Rectal smooth muscle tissue (tissue), 1 donor: ENCODE measurements around the gene PRRG3.
"Not testable (repeated sequence)": the region's sequence is repeated elsewhere in the genome, so short reads cannot be mapped to it uniquely, and the experiment has no call there.

Source experiments
- H3K27ac ChIP-seq: one replicate; pipeline ENCODE4 v1.7.0; 2013; ENCODE audit warnings: low read depth, low read length, inconsistent platforms
- H3K27me3 ChIP-seq: one replicate; pipeline ENCODE4 v1.7.0; 2013; ENCODE audit warnings: low read length; ENCODE audit not compliant: control insufficient read depth, insufficient read depth
- H3K36me3 ChIP-seq: one replicate; pipeline ENCODE4 v1.7.0; 2013; ENCODE audit warnings: low read length; ENCODE audit not compliant: control insufficient read depth, insufficient read depth
- H3K4me1 ChIP-seq: one replicate; pipeline ENCODE4 v1.7.0; 2013; ENCODE audit warnings: low read length; ENCODE audit not compliant: control insufficient read depth, insufficient read depth
- H3K4me3 ChIP-seq: one replicate; pipeline ENCODE4 v1.7.0; 2013; ENCODE audit warnings: low read length
- H3K9ac ChIP-seq: one replicate; pipeline ENCODE4 v1.7.0; 2013; ENCODE audit warnings: low read length

PRRG3 gene

DNA sequence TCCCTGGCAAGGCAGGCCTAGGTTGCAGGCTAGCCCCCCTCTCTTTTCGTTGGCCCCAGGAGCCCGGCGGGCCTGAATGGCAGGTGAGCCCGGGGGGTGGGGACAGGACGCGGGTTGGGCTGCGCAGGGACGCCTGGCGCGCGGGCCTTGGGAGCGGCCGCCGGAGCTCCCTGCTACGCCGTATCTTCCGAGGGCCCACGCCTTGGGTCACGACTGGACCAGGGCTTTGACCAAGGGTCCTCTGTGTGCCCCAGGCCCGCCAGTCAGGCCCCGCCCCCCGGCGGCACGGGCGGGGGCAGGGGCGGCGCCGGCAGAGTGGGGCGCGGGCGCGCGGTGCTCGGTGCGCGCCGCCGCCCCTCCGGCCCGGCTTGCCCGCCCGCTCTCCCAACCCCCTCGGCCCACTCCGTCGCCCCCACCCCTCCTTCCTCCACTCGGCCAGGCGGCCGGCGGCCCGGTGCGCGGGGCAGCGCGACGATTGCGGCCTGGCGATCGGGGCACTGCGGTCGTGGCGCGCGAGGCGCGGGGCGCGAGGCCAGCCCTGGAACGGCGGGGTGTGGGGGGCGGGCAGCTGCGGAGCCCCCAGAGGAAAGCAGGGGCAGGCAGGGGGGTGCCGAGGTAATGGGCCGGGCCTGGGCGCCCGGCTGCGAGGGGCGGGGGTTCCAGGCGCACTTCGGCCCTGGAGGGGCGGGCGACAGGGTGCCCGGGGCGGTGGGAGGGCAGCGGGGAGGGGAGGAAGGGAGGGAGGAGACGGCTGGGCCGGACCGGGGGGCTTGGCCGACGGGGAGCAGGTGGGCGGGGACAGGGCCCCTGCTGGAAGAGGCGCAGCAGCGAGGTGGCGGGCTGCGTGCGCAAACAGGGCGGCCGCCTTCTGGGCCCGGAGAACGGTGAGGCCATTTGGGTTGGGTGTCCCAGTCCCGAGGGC is at the start of gene PRRG3:
TSS of gene PRRG3 (plus strand) at position 798 of the 922 bp plus-strand sequence. CDS start 3,357 bp downstream, outside the sequence.
- Histone ChIP-seq H3K27ac (no peak within 1 kb of the TSS), H3K9ac (no peak within 1 kb of the TSS), H3K27me3 (peaks cover 2% of the 10 kb centered on the region), H3K36me3 (no peaks in the 10 kb centered on the region), H3K4me3 (no peak within 1 kb of the TSS), H3K4me1 (no peaks in the 10 kb centered on the region)

DNA sequence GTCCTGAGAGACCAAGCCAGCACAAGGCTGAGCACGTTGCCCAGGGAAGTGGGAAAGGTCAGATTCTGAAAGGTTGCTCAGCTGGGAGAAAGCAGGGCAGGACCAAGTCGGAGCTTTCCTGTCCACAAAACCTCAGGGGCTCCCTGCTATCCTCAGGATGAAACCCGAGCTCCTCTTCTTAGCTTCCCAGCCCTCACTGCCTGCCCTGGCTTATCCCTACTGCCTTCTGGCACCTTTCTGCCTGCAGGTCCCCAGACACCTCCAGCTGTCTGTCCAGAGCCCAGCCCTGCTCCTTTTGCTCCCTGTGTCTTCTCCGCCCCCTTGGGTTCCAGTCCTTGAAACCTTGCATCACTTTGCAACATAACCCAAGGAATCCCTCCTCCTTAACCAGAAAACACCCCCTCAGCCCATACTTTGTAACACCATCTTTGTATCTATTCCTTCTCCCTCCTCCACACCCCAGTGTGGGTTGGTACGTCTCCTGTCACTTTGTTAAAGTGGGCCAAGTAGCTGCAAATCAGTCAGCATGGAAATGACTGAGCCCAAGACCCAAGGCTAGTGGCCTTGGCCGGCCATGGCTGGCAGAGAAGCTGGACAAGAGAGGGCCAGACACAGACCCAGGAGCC is 20.0 kb upstream of the PRRG3 start:
- no peaks in the 10 kb centered on the region for H3K36me3 ChIP-seq
- no peaks in the 10 kb centered on the region for H3K4me1 ChIP-seq
- H3K4me3 ChIP-seq = no peak overlapping the region
- H3K27ac ChIP-seq = no peak overlapping the region
- no peak overlapping the region for H3K9ac ChIP-seq
- H3K27me3 ChIP-seq = no peaks in the 10 kb centered on the region

DNA sequence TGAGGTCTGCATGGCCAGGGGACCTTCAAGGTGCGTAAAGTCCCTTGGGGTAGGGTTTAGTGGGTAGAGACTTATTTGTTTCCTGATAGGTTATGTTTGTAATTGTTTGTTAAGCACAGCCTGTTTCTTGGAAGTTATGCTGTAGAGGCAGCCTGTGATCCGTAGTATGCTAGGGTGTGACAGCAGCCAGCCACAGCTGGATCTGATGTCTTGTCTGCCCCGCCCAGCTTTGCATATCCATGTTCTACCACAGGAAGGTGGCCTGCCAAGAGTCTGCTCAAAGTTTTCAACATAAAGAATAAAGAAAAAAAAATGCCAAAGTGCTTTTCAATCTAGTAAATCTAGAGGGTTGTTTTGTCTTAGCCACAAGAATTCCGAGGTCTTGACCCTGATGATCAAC is 19.1 kb upstream of the PRRG3 start:
- Histone ChIP-seq H3K4me3 (no peak overlapping the region), H3K36me3 (no peaks in the 10 kb centered on the region), H3K4me1 (no peaks in the 10 kb centered on the region), H3K27me3 (no peaks in the 10 kb centered on the region), H3K27ac (no peak overlapping the region), H3K9ac (no peak overlapping the region)

DNA sequence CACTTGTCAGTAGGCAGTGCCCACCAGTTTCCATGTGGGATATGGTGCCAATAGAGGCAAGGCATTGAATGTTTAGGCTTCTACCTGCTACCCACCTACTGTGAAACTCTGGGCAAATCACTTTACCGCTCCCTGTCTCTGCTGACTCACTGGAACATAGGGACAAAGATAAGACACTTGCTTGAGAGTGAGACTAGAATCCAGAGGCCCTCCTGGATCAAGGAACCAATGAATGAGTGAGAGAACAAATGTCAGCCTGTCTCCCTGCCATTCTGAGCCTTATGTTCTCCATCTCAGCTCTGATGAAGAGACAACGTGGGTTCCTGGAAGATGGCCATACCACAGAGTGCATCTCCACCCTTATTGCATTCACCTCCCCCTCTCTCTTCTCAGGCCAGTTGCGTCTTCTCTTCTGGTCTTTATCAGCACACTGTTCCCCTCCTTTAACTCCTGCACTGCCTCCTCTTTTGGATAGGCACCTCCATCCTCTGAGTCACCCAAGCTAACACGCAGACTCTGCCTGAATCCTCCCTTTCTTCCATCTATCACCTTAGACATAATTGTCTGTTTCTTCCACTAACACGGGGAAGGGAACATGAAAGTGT is 15.4 kb upstream of the PRRG3 start:
- Histone ChIP-seq H3K27ac (no peak overlapping the region), H3K4me3 (no peak overlapping the region), H3K27me3 (no peaks in the 10 kb centered on the region), H3K36me3 (no peaks in the 10 kb centered on the region), H3K4me1 (no peaks in the 10 kb centered on the region), H3K9ac (no peak overlapping the region)

DNA sequence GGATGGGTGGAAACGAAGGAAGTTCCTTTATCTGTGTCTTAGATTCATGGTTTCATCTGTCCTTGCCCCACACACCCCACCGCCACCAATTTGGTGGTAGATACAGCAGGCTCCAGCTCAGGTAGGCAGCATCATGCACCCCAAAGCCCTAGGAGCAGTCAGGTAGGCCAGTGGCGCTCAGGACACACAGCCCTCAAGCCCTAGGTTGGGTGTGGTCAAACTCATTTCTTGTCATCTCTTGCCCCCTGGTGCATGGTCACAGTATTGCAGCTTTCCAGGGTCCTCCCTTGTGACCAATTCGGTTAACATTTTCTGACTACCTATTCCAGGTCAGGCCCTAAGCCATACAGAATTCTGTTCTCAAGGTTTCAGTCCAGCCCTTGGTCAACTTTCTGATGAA is 14.5 kb upstream of the PRRG3 start:
- Histone ChIP-seq H3K27ac (no peak overlapping the region), H3K4me1 (no peaks in the 10 kb centered on the region), H3K4me3 (no peak overlapping the region), H3K36me3 (no peaks in the 10 kb centered on the region), H3K27me3 (no peaks in the 10 kb centered on the region), H3K9ac (no peak overlapping the region)

DNA sequence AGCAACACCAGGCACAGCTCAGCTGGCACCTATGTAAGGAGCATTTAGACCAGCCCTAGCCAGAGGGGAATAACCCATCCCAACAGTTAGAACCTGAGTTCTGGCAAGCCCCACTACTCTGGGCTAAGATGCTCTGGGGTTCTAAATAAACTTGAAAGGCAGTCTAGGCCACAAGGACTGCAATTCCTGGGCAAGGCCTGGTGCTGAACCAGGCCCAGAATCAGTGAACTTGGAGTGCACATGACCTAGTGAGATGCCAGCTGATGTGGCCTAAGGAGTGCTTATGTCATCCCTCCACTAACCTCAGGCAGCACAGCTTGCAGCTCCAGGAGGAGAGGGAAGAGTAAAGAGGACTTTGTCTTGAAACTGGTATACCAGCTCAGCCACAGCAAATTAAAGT is 7.6 kb upstream of the PRRG3 start:
- H3K27ac ChIP-seq = no peak overlapping the region
- H3K36me3 ChIP-seq = no peaks in the 10 kb centered on the region
- H3K9ac ChIP-seq = no peak overlapping the region
- H3K4me3 ChIP-seq = no peak overlapping the region
- no peaks in the 10 kb centered on the region for H3K27me3 ChIP-seq
- no peaks in the 10 kb centered on the region for H3K4me1 ChIP-seq

DNA sequence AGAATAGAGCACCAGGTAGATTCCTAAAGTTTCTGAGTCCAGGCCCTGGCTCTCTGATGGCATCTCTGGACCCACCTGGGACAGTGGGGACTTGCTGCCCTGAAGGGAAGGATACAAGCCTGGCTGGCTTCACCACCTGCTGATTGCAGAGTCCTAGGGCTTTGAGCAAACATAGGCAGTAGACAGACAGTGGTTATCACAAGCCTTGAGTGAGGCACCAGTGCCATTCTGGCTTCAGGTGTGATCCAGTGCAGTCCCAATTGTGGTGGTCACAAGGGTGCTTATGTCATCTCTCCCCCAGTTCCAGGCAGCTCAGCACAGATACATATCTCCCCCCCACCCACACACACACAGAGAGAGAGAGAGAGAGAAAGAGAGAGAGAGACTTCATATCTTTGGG is 6.6 kb upstream of the PRRG3 start:
- H3K4me1 ChIP-seq = no peaks in the 10 kb centered on the region
- H3K27me3 ChIP-seq = no peaks in the 10 kb centered on the region
- H3K9ac ChIP-seq = no peak overlapping the region
- no peak overlapping the region for H3K4me3 ChIP-seq
- no peak overlapping the region for H3K27ac ChIP-seq
- no peaks in the 10 kb centered on the region for H3K36me3 ChIP-seq

DNA sequence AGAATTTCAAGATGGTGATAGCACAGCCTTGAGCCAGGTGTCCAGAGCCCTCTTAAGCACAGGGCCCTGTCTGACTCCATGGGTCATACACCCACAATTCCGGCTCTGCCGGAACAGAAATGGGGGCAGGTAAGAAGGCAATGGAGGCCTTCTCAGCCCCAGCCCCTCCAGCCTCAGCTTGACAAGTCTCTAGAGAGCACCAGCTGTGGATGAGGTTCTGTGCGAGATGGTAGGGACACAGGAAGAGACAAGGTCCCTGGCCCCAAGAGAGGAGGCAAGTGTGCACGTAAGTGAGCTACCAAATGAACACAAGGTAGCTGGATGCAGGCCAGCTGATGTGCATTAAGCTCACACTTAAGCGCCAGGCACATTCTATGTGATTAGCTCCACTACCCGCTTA is 2.4 kb upstream of the PRRG3 start:
- H3K4me3 ChIP-seq = no peak overlapping the region
- H3K36me3 ChIP-seq = no peaks in the 10 kb centered on the region
- no peaks in the 10 kb centered on the region for H3K27me3 ChIP-seq
- no peak overlapping the region for H3K9ac ChIP-seq
- no peak overlapping the region for H3K27ac ChIP-seq
- H3K4me1 ChIP-seq = no peaks in the 10 kb centered on the region

DNA sequence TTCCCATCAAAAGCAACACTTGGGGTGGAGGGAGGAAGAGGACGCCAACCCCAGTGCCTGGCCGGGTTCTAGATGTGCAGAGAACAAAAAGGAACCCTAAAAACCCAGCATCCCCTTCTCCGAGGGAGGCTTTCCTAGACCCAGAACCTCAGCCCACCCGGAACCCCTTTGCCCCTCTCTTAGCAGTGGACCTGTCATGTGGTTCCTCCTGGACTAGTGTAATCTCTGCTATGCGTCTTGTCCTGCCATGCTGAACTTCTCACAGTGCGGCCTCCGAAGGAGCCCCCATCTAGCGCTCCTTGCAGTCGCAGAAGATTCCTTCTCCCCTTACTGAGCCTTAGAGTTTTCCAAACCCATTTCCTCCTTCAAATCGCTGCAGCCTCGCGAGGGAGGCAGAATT is 1.1 kb upstream of the PRRG3 start:
- H3K9ac ChIP-seq = no peak overlapping the region
- H3K27me3 ChIP-seq = no peaks in the 10 kb centered on the region
- no peak overlapping the region for H3K4me3 ChIP-seq
- no peak overlapping the region for H3K27ac ChIP-seq
- H3K4me1 ChIP-seq = no peaks in the 10 kb centered on the region
- no peaks in the 10 kb centered on the region for H3K36me3 ChIP-seq

DNA sequence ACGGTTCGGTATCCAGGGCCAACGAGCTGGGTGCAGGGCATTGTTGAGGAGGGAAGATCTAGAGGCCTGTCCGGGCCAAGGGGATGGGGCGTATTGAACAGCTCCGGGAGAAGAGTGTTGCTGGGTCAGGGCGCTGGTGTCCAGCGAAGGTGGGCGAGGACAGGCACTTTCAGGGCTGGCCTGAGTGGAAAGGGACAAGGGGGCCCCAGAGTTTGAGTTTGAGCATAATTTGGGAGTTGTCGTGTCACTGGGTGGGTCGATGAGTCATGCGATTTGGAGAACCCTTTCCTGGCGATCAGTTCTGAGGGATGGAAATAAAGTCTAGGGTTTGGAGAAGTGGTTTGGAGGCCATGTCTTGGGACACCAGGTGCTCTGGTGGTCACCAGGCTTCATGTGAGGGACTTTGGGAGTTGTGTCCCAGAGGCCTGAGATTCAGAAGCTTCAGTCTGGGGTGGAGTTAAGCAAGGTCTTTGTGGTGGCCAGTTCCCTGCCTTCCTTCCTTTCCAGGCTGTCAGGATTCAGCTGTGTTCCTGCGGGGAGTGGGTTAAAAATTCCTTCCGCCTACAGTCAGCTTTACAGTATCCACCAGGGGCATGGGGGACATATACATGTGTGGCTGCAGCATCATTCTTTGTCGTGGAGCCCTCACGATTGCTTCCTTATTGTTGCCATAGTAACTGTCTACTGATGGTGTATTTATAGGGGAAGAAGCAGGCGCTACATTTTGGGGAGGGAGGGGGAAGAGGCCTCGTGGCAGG is 504 bp downstream of the PRRG3 start:
- no peak overlapping the region for H3K27ac ChIP-seq
- H3K4me1 ChIP-seq = no peaks in the 10 kb centered on the region
- no peak overlapping the region for H3K9ac ChIP-seq
- no peak overlapping the region for H3K4me3 ChIP-seq
- no peaks in the 10 kb centered on the region for H3K36me3 ChIP-seq
- peaks cover 5% of the 10 kb centered on the region for H3K27me3 ChIP-seq

DNA sequence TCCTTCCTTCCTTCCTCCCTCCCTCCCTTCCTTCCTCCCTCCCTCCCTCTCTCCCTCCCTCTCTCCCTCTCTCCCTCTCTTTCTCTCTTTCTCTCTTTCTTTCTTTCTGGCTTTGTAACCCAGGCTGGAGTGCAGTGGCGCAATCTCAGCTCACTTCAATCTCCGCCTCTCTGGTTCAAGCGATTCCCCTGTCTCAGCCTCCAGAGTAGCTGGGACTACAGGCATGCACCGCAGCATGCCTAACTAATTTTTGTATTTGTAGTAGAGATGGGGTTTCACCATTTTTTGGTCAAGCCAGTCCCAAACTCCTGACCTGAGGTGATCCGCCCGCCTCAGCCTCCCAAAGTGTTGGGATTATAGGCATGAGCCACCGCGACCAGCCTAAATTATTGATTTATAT is 1.8 kb downstream of the PRRG3 start:
- H3K36me3 ChIP-seq, H3K27ac ChIP-seq, H3K4me3 ChIP-seq, H3K9ac ChIP-seq, H3K27me3 ChIP-seq, H3K4me1 ChIP-seq: not testable (repeated sequence)

DNA sequence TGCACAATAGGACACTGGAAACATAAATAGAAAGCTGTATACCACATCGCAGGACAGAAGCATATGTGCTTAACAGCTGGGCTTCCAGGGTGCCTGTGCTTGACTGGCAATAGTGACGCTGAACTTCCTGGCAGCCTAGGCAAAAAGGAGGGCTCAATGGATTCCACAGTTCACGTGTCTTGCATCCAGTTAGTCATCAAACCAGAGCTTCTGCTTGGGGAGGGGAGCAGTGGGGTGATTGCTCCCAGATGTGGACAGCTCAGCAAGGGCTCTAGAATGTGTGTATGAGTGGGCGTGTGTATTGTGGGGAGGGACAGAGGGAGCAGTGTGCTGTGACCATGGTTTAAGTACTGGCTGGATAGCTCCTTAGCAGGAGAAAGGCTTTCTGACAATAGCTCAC is 2.3 kb downstream of the PRRG3 start:
- no peaks in the 10 kb centered on the region for H3K36me3 ChIP-seq
- H3K27me3 ChIP-seq = peaks cover 5% of the 10 kb centered on the region
- no peak overlapping the region for H3K4me3 ChIP-seq
- no peak overlapping the region for H3K27ac ChIP-seq
- H3K4me1 ChIP-seq = no peaks in the 10 kb centered on the region
- H3K9ac ChIP-seq = no peak overlapping the region
